Trophoblast cell (in vitro differentiated cells and primary cell): ENCODE measurements around the gene AOAH.

Source experiments
- DNase-seq, 2 donors: peaks; one replicate each; pipeline ENCODE4 v3.0.0-alpha.2; 2016
- H2AFZ ChIP-seq: 2 replicates; pipeline ENCODE4 v1.6.1; 2013; ENCODE audit warnings: low read length, moderate library complexity, mild to moderate bottlenecking; ENCODE audit not compliant: insufficient read depth, poor library complexity
- H2AK5ac ChIP-seq: 2 replicates; pipeline ENCODE4 v1.6.1; 2013; ENCODE audit warnings: mild to moderate bottlenecking, low read length
- H2BK120ac ChIP-seq: 2 replicates; pipeline ENCODE4 v1.6.1; 2013; ENCODE audit warnings: low read length, mild to moderate bottlenecking, moderate library complexity; ENCODE audit not compliant: insufficient read depth, poor library complexity
- H2BK12ac ChIP-seq: 2 replicates; pipeline ENCODE4 v1.6.1; 2013; ENCODE audit warnings: mild to moderate bottlenecking, low read length, moderate library complexity
- H2BK5ac ChIP-seq: 2 replicates; pipeline ENCODE4 v1.6.1; 2013; ENCODE audit warnings: low read length, low read depth, moderate library complexity, mild to moderate bottlenecking; ENCODE audit not compliant: poor library complexity
- H3K14ac ChIP-seq: 2 replicates; pipeline ENCODE4 v1.6.1; 2013; ENCODE audit warnings: mild to moderate bottlenecking, low read length
- H3K18ac ChIP-seq: 2 replicates; pipeline ENCODE4 v1.6.1; 2013; ENCODE audit warnings: mild to moderate bottlenecking, low read length
- H3K23ac ChIP-seq: 2 replicates; pipeline ENCODE4 v1.6.1; 2013; ENCODE audit warnings: low read length
- H3K27ac ChIP-seq: 2 replicates; pipeline ENCODE4 v1.5.1; 2013; ENCODE audit warnings: low read depth, mild to moderate bottlenecking, inconsistent platforms, low read length, moderate library complexity
- H3K27me3 ChIP-seq: 2 replicates; pipeline ENCODE4 v1.6.1; 2013; ENCODE audit warnings: inconsistent platforms, mild to moderate bottlenecking, low read length, moderate library complexity; ENCODE audit not compliant: insufficient read depth
- H3K36me3 ChIP-seq, 2 experiments: 1 replicate in 1 of 2; 2 replicates in 1 of 2; pipeline ENCODE4 v1.6.1; 2013; ENCODE audit warnings: low read length in 2 of 2, mild to moderate bottlenecking in 2 of 2, moderate library complexity in 1 of 2; ENCODE audit not compliant: insufficient read depth in 2 of 2, control insufficient read depth in 1 of 2
- H3K4ac ChIP-seq: 2 replicates; pipeline ENCODE4 v1.6.1; 2013; ENCODE audit warnings: low read depth, mild to moderate bottlenecking, low read length, moderate library complexity
- H3K4me1 ChIP-seq, 2 experiments: 1 replicate in 1 of 2; 2 replicates in 1 of 2; pipeline ENCODE4 v1.6.1; 2013; ENCODE audit warnings: low read length in 2 of 2, mild to moderate bottlenecking in 2 of 2, moderate library complexity in 1 of 2; ENCODE audit not compliant: insufficient read depth in 2 of 2, control insufficient read depth in 1 of 2
- H3K4me2 ChIP-seq: 2 replicates; pipeline ENCODE4 v1.6.1; 2013; ENCODE audit warnings: inconsistent platforms, mild to moderate bottlenecking, low read length, moderate library complexity
- H3K4me3 ChIP-seq: 2 replicates; pipeline ENCODE4 v1.5.1; 2013; ENCODE audit warnings: mild to moderate bottlenecking, low read depth, low read length, inconsistent platforms
- H3K79me1 ChIP-seq: one replicate; pipeline ENCODE4 v1.6.1; 2013; ENCODE audit warnings: low read length
- H3K79me2 ChIP-seq: 2 replicates; pipeline ENCODE4 v1.6.1; 2013; ENCODE audit warnings: low read length, mild to moderate bottlenecking; ENCODE audit not compliant: control insufficient read depth, insufficient read depth, poor library complexity
- H3K9ac ChIP-seq: 2 replicates; pipeline ENCODE4 v1.6.1; 2013; ENCODE audit warnings: mild to moderate bottlenecking, low read length
- H3K9me3 ChIP-seq: 2 replicates; pipeline ENCODE4 v1.6.1; 2013; ENCODE audit warnings: low read depth, mild to moderate bottlenecking, control low read depth, inconsistent platforms, low read length; ENCODE audit not compliant: insufficient read depth
- H4K12ac ChIP-seq: 2 replicates; pipeline ENCODE4 v1.6.1; 2013; ENCODE audit warnings: low read depth, mild to moderate bottlenecking, low read length, moderate library complexity
- H4K8ac ChIP-seq: 2 replicates; pipeline ENCODE4 v1.6.1; 2013; ENCODE audit warnings: low read depth, mild to moderate bottlenecking, low read length, moderate library complexity
- H4K91ac ChIP-seq: one replicate; pipeline ENCODE4 v1.6.1; 2013; ENCODE audit warnings: low read depth, mild to moderate bottlenecking, low read length, moderate library complexity
- WGBS: extraction: QIAGEN DNeasy Blood & Tissue Kit; methylation state at CpG from one replicate; pipeline ENCODE4 v1.1.7; 2013; ENCODE audit warnings: missing lambda C conversion rate; ENCODE audit not compliant: insufficient read length, insufficient coverage; ENCODE audit errors: extremely low coverage; 5-methylcytosine and 5-hydroxymethylcytosine counted together

The AOAH gene

DNA sequence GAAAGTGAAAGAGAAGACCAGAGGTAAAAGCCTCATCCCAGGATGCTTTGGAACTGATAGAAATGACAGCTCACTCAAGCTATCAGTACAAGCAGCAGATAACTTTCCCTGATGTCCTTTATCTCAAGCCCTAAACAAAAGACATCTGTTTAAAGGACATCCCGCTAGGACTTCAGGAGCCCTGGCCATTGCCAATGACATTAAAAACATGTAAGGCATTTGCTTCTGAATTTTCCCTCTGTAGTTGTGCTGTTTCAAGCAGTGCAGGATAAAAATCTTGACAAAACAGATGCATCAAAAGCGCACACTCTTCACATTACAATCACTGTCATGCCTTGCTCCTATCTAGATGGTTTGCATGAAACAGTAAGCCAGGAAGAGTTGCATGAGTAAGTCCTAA, 159.8 kb downstream of the AOAH start:
- H4K91ac ChIP-seq = no peak overlapping the region
- H3K9me3 ChIP-seq = no peaks in the 10 kb centered on the region
- H3K4me3 ChIP-seq = no peak overlapping the region
- H3K79me1 ChIP-seq = no peaks in the 10 kb centered on the region
- peak in 1 of 2 donors; percentile 54 for DNase-seq
- H2BK120ac ChIP-seq = no peak overlapping the region
- no peak overlapping the region for H2AFZ ChIP-seq
- H4K12ac ChIP-seq = no peak overlapping the region
- no peaks in the 10 kb centered on the region for H3K36me3 ChIP-seq
- no peak overlapping the region for H3K27ac ChIP-seq
- H2BK12ac ChIP-seq = no peak overlapping the region
- no CpG with 5 or more reads among the region's 2 CpGs for WGBS
- no peak overlapping the region for H4K8ac ChIP-seq
- H3K79me2 ChIP-seq = no peaks in the 10 kb centered on the region
- H2BK5ac ChIP-seq = no peak overlapping the region
- no peak overlapping the region for H3K23ac ChIP-seq
- H3K9ac ChIP-seq = no peak overlapping the region
- H2AK5ac ChIP-seq = no peak overlapping the region
- no peak overlapping the region for H3K4ac ChIP-seq
- H3K18ac ChIP-seq = no peak overlapping the region
- no peak overlapping the region for H3K14ac ChIP-seq
- H3K4me2 ChIP-seq = no peak overlapping the region
- H3K4me1 ChIP-seq = peaks cover 0 to 2% of the 10 kb centered on the region in 2 experiments
- H3K27me3 ChIP-seq = no peaks in the 10 kb centered on the region

DNA sequence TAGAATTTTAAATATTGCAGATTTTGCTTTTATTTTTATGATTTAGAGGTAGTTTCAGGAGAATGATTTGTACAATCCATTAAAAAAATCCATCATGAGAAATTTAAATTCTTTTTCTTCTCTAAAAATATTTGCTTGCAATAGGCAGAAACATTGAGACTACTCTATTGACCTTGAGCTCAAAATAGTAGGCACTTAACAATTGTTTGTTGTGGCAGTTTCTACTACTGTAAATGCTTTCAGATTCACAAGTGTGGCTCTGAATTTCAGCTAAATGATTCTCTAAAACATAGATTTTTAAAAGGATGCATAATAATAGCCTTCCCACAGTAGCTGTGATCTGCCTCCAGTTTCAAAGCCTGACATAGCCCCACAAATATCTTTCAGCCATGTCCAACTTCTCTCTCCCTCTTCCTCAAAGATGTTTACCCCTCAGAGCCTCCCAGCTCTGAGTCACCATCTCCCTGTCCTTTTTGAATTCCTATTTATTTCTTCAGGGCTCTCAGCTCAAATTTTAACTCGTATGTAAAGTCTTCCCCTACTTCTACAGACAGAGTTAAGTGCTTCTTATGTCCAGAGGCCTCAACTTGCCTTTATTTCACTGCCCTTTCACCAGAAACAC, 160.5 kb downstream of the AOAH start:
- no peak overlapping the region for H3K23ac ChIP-seq
- no peak overlapping the region for H4K8ac ChIP-seq
- no peak overlapping the region for H3K18ac ChIP-seq
- H4K91ac ChIP-seq = no peak overlapping the region
- no peak overlapping the region for H3K4me3 ChIP-seq
- peaks cover 0 to 2% of the 10 kb centered on the region in 2 experiments for H3K4me1 ChIP-seq
- H2AFZ ChIP-seq = no peak overlapping the region
- H2BK5ac ChIP-seq = no peak overlapping the region
- no peak overlapping the region for H2BK120ac ChIP-seq
- no peaks in the 10 kb centered on the region for H3K36me3 ChIP-seq
- H3K27me3 ChIP-seq = no peaks in the 10 kb centered on the region
- peak in 1 of 2 donors; percentile 4 for DNase-seq
- no peak overlapping the region for H3K4ac ChIP-seq
- H2BK12ac ChIP-seq = no peak overlapping the region
- H4K12ac ChIP-seq = no peak overlapping the region
- H3K79me2 ChIP-seq = no peaks in the 10 kb centered on the region
- H3K4me2 ChIP-seq = no peak overlapping the region
- H3K79me1 ChIP-seq = no peaks in the 10 kb centered on the region
- no peak overlapping the region for H3K27ac ChIP-seq
- H3K14ac ChIP-seq = no peak overlapping the region
- no peaks in the 10 kb centered on the region for H3K9me3 ChIP-seq
- H2AK5ac ChIP-seq = no peak overlapping the region
- H3K9ac ChIP-seq = no peak overlapping the region
- WGBS = no CpG with 5 or more reads among the region's 1 CpG

DNA sequence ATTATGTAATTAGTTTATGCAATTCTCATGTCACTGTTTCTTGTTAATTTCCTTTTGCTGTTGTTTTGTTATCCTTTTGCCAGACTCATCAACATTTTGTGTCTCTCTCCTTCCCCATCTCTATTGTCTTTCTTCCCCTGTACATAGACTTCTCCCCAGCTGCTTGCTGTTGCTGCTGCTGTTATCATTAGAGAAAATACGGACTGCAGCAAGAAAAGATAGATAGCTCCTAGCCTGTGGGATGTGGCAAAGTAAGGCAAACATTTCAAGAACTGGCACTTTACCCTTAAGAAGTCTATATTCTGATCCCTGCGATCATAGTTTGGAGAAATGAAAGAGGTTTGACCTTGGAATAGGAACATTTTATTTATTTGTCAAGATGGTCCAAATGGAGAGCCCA, 162.2 kb downstream of the AOAH start:
- no peak overlapping the region for H3K18ac ChIP-seq
- H2AK5ac ChIP-seq = no peak overlapping the region
- no peak overlapping the region for H3K14ac ChIP-seq
- H3K4me1 ChIP-seq = peaks cover 0 to 2% of the 10 kb centered on the region in 2 experiments
- no peaks in the 10 kb centered on the region for H3K27me3 ChIP-seq
- no peaks in the 10 kb centered on the region for H3K79me1 ChIP-seq
- WGBS = no CpG with 5 or more reads among the region's 2 CpGs
- no peak overlapping the region for H3K4ac ChIP-seq
- H3K4me2 ChIP-seq = no peak overlapping the region
- H3K79me2 ChIP-seq = no peaks in the 10 kb centered on the region
- H4K91ac ChIP-seq = no peak overlapping the region
- no peak overlapping the region for H3K23ac ChIP-seq
- no peaks in the 10 kb centered on the region for H3K9me3 ChIP-seq
- H2BK120ac ChIP-seq = no peak overlapping the region
- H3K4me3 ChIP-seq = no peak overlapping the region
- DNase-seq = no peak
- no peak overlapping the region for H4K12ac ChIP-seq
- no peak overlapping the region for H3K27ac ChIP-seq
- H2BK5ac ChIP-seq = no peak overlapping the region
- no peaks in the 10 kb centered on the region for H3K36me3 ChIP-seq
- no peak overlapping the region for H2BK12ac ChIP-seq
- no peak overlapping the region for H3K9ac ChIP-seq
- no peak overlapping the region for H2AFZ ChIP-seq
- no peak overlapping the region for H4K8ac ChIP-seq

DNA sequence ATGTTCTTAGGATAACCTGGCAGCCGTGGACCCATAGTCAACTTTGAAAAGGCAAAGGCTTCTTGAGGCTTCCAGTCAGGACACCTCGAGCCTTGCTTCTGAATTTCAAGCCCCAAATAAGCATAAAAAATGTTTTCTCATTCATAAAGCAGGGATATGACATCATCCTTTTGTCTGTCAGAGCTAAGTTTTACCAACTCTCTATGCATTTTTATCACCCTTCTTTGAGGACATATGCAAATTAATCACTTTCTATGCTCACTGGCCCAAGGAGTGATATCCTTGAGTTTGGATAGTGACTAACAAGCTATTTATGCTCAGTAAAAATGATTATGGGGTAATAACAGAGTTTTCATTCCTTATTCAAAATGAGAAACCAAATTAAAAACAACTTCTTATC, 175.3 kb downstream of the AOAH start:
- H3K23ac ChIP-seq = no peak overlapping the region
- H2BK5ac ChIP-seq = no peak overlapping the region
- H3K14ac ChIP-seq = no peak overlapping the region
- H2BK12ac ChIP-seq = no peak overlapping the region
- H4K8ac ChIP-seq = no peak overlapping the region
- H2BK120ac ChIP-seq = no peak overlapping the region
- no peaks in the 10 kb centered on the region for H3K79me2 ChIP-seq
- no peak overlapping the region for H3K27ac ChIP-seq
- H3K18ac ChIP-seq = no peak overlapping the region
- no peaks in the 10 kb centered on the region for H3K36me3 ChIP-seq
- H3K4me1 ChIP-seq = no peaks in the 10 kb centered on the region
- H3K9me3 ChIP-seq = no peaks in the 10 kb centered on the region
- no peak overlapping the region for H3K4me2 ChIP-seq
- no peak overlapping the region for H3K9ac ChIP-seq
- H4K12ac ChIP-seq = no peak overlapping the region
- no peak overlapping the region for H3K4ac ChIP-seq
- no peaks in the 10 kb centered on the region for H3K79me1 ChIP-seq
- DNase-seq = no peak
- no peaks in the 10 kb centered on the region for H3K27me3 ChIP-seq
- H3K4me3 ChIP-seq = no peak overlapping the region
- no peak overlapping the region for H2AK5ac ChIP-seq
- no peak overlapping the region for H2AFZ ChIP-seq
- no peak overlapping the region for H4K91ac ChIP-seq
- WGBS = no CpG with 5 or more reads among the region's 2 CpGs
